AG09309 (cell line): ENCODE data around the gene SEPHS2.
"Not testable (repeated sequence)": the region's sequence is repeated elsewhere in the genome, so short reads cannot be mapped to it uniquely, and the experiment has no call there.

Experiments
- DNase-seq: peaks from one replicate; pipeline ENCODE4 v3.0.0-alpha.2; 2010; ENCODE audit warnings: low read depth
- H3K4me3 ChIP-seq: 2 replicates; pipeline ENCODE4 v1.5.1; 2011; ENCODE audit warnings: mild to moderate bottlenecking, low read depth, low read length, moderate library complexity; ENCODE audit not compliant: control insufficient read depth
- TF ChIP-seq, protein P1 (sequence below): IDR thresholded peaks from 2 replicates; pipeline ENCODE4 v1.5.1; 2011; ENCODE audit warnings: mild to moderate bottlenecking, low read depth, low read length, inconsistent platforms; ENCODE audit not compliant: insufficient read depth, control insufficient read depth; ENCODE audit errors: missing control alignments

Gene SEPHS2

DNA sequence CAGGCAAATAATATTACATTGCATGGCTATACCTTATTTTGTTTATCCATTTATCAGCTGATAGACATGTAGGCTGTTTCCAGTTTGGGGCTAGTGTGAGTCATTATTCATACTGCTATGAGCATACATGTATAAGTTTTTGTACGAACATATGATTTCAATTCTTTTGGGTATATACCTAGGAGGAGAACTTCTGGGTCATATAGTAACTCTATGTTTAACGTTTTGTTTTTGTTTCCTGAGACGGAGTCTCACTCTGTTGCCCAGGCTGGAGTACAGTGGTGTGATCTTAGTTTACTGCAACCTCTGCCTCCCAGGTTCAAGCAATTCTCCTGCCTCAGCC is 24.5 kb upstream of the SEPHS2 start:
- H3K4me3 ChIP-seq = no peak overlapping the region
- no peak for DNase-seq
- TF ChIP-seq, protein P1, sequence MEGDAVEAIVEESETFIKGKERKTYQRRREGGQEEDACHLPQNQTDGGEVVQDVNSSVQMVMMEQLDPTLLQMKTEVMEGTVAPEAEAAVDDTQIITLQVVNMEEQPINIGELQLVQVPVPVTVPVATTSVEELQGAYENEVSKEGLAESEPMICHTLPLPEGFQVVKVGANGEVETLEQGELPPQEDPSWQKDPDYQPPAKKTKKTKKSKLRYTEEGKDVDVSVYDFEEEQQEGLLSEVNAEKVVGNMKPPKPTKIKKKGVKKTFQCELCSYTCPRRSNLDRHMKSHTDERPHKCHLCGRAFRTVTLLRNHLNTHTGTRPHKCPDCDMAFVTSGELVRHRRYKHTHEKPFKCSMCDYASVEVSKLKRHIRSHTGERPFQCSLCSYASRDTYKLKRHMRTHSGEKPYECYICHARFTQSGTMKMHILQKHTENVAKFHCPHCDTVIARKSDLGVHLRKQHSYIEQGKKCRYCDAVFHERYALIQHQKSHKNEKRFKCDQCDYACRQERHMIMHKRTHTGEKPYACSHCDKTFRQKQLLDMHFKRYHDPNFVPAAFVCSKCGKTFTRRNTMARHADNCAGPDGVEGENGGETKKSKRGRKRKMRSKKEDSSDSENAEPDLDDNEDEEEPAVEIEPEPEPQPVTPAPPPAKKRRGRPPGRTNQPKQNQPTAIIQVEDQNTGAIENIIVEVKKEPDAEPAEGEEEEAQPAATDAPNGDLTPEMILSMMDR = no peak

DNA sequence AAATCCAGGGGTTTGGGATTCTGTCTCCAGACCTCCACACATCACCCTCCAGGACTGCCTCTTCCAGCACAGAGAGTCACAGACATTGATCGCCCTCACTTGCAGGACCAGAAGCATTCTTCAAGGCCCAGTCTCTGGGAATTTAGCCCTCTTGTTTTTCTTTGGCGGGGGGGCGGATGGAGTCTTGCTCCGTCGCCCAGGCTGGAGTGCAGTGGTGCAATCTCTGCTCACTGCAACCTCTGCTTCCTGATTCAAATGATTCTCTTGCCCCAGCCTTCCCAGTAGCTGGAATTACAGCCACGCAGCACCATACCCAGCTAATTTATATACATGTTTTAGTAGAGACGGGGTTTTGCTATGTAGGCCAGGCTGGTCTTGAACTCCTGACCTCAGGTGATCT is 18.4 kb upstream of the SEPHS2 start:
- no peak overlapping the region for H3K4me3 ChIP-seq
- TF ChIP-seq, protein P1 = no peak
- no peak for DNase-seq

DNA sequence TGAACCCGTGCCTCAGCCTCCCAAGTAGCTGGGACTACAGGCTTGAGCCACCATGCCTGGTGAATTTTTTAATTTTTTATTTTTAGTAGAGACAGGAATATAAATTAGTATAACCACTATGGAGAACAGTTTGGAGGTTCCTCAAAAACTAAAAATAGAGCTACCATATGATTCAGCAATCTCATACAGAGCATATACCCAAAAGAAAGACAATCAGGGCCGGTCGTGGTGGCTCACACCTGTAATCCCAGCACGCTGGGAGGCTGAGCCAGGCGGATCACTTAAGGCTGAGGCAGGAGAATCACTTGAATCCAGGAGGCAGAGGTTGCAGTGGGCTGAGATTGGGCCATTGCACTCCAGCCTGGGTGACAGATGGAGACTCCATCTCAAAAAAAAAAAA is 15.8 kb upstream of the SEPHS2 start:
- not testable (repeated sequence) for H3K4me3 ChIP-seq, DNase-seq

DNA sequence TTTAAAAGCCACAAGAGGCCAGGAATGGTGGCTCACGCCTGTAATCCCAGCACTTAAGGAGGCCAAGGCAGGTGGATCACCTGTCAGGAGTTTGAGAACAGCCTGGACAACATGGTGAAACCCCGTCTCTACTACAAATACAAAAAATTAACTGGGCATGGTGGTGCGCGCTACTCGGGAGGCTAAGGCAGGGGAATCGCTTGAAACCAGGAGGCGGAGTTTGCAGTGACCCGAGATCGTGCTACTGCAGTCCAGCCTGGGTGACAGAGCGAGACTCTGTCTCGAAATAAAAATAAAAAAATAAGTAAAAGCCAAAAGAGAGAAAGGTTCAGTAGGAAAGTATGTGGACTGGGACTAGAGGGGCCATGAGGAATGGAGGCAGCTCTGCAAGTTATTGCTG is 13.8 kb upstream of the SEPHS2 start:
- H3K4me3 ChIP-seq = no peak overlapping the region
- TF ChIP-seq, protein P1 = no peak
- DNase-seq = no peak

DNA sequence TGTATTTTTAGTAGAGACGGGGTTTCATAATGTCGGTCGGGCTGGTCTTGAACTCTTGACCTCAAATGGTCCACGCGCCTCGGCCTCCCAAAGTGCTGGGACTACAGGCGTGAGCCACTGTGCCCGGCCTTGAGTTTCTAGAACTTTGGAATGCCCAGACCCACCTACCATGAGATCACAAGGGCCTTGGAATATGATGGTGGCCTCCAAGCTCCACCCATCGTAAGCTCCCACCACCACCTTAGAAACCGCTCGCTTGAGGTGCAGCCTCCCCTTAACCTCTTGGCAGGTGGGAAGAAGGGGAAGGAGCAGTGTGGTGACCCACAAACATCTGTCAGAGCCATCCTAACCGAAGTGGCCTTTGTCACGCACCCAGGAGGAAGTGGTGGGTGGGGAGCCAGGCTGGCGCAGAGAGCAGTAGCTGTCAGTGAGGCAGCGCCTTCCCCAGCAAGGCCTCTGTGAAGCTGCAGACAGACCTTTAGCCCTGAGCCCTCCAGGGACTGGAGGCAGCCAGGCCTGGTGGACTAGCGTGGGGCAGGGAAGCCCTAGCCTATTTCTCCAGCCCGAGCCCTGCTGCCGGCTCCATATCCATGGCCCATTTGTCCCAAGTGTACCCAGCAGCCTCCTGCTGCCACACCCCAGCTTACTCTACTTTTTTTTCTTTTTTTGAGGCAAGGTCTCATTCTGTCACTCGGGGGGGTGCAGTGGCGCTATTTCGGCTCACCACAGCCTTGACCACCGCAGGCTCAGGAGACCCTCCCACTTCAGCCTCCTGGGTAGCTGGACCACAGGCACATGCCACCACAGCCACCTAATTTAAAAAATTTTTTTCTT is 13.1 kb upstream of the SEPHS2 start:
- TF ChIP-seq, protein P1 = no peak
- DNase-seq = no peak
- H3K4me3 ChIP-seq = no peak overlapping the region

DNA sequence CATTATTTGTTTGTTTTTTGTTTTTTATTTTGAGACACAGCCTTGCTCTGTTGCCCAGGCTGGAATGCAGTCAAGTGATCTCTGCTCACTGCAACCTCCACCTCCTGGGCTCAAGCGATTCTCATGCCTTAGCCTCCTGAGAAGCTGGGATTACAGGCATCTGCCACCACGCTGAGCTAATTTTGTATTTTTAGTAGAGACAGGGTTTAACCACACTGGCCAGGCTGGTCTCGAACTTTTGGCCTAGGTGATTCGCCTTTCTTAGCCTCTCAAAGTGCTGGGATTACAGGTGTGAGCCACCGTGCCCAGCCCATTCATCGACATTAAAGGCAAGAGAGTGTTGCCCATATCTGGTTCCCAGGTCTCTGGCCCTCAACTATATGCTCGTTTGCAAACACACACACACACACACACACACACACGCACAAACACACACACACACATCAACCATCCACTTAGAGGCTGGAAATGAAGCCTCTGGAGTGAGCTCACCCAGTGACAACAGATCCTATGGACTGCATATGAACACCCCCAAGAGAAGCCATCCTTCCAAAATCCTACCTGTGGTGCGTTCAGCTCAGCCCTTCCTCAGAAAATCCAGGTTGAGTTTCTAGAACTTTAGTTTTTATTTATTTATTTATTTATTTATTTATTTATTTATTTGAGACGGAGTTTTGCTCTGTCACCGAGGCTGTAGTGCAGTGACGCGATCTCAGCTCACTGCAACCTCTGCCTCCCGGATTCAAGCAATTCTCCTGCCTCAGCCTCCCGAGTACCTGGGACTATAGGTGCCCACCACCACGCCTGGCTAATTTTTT is 12.3 kb upstream of the SEPHS2 start:
- TF ChIP-seq, protein P1 = no peak
- no peak overlapping the region for H3K4me3 ChIP-seq
- no peak for DNase-seq

DNA sequence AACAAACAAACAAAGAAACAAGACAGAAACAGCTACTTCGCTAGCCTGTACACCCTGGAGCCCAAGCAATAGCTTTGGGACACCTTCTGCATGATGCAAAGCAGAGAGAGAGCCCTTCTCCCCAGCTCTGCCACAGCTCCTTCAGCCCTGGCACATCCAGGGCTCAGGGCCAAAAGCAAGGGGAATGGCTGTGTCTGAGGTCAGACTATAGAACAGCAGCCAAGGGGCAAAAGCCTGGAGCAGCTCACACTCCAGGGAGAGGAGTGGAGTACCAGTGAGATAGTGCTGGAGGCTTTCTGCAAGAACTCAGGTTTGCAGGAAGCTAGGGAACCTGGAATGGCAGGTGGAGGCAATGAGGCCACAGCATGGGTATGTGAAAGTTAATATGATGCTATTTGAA is 11.6 kb upstream of the SEPHS2 start:
- DNase-seq = no peak
- no peak overlapping the region for H3K4me3 ChIP-seq
- TF ChIP-seq, protein P1 = no peak
